Heart left ventricle (tissue), 13 donors: ENCODE data around the gene LKAAEAR1.

Experiments used
- CTCF ChIP-seq, 12 donors: fragments of 200-600 bp; sonication (generic) in 4 of 12; IDR thresholded peaks; one replicate each; pipeline versions ENCODE4 v1.5.0 to v1.8.0; 2018 to 2022; ENCODE audit warnings: antibody characterized with exemption in 12 of 12, mild to moderate bottlenecking in 5 of 12
- POLR2A ChIP-seq, 2 donors: fragments of 450-650 bp; IDR thresholded peaks; one replicate each; pipeline ENCODE4 v1.6.1; 2017; ENCODE audit warnings: antibody characterized with exemption in 2 of 2, mild to moderate bottlenecking in 2 of 2, moderate library complexity in 2 of 2
- donor health status: ischemic (EF 13 %, LVEDD 7.1; RV severe dilation, severe dysfunction).
- donor health status: DM: no; HTN: yes; CAD: no.
- donor health status: DM: no; HTN: no; CAD: no.
- donor health status: ischemic (EF 25% LVEDD 6.9; RV normal size, moderate dysfunction).
- donor health status: ischemic (EF 25% LVEDD 5.7; RV mildly dilated, moderate dysfunction).
- donor health status: ischemic (EF 35%, LVEDD 5.7; RV mildly dilated, moderate dysfunction).
- donor health status: nonischemic (EF 11% LVEDD 7.7; RV severe dilation, severe dysfunction).
- donor health status: DM: yes; HTN: yes; CAD: no.
- donor health status: PGD.
- donor health status: ischemic (EF 29% LVEDD 5.4; RV normal size, mild dysfunction).
- donor health status: nonischemic (EF 23%, LVEDD 6.1; RV moderate dilation, normal function).

DNA sequence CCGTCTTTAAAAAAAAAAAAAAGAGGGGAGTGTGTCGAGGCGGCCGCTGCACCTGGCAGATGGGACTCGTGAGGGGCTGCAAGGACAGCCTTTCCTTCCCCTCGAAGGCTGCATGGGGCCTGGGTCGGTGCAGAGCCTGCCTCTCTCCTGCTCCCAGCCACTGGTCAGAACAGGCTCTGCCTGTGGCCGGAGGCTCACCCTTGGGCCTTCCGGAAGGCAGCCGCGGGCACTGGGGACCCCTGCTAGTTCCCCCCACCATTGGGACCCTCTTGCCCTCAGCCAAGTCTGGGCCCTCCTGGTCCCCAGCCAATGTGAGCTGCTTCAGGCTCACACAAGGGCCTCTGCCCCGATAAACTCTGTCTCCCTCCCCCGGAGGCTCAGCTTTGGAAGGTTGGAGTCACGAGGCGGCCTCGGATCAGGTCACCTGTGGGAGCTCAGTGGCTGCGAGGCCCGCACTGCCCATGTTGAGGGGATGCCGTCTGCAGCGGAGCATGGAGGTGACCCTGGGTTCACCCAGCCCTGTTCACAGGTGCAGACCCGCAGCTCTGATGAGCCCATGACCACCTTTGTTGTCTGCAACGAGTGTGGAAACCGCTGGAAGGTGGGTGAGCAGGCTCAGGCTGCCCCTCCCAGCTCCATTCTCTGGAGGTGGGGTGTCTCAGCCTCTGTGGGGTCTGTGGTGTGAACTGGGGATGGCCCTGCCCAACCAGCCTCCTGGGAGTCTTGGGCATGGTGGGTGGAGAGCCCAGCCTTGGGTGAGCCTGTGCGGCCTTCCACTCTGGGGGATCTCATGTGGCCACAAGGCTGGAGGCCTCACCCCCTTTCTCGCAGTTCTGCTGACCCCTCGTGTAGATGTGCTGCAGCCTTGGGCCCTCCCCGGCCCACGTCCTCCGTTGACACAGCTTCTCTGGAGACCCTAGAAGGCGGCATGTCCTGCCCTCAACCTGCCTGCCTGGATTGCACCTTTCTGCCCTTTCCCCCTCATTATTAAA lies 12.6 kb downstream of the LKAAEAR1 start:
- TF ChIP-seq CTCF (IDR thresholded peaks at IDR 0.05) (no peak), POLR2A (IDR thresholded peaks at IDR 0.05) (no peak)
